ENCODE results near the gene PANX2. TPM values are rescaled to one million over a fixed set of nuclear protein-coding genes. Genes with fewer than 3 reads are reported as not detected.

PANX2 gene
- total and polyA plus RNA-seq, 2 of the 13 experiments (the other 11 are each of a cell fraction or from before 2014, with no cell fraction given): 0.15 to 1.1 TPM

DNA sequence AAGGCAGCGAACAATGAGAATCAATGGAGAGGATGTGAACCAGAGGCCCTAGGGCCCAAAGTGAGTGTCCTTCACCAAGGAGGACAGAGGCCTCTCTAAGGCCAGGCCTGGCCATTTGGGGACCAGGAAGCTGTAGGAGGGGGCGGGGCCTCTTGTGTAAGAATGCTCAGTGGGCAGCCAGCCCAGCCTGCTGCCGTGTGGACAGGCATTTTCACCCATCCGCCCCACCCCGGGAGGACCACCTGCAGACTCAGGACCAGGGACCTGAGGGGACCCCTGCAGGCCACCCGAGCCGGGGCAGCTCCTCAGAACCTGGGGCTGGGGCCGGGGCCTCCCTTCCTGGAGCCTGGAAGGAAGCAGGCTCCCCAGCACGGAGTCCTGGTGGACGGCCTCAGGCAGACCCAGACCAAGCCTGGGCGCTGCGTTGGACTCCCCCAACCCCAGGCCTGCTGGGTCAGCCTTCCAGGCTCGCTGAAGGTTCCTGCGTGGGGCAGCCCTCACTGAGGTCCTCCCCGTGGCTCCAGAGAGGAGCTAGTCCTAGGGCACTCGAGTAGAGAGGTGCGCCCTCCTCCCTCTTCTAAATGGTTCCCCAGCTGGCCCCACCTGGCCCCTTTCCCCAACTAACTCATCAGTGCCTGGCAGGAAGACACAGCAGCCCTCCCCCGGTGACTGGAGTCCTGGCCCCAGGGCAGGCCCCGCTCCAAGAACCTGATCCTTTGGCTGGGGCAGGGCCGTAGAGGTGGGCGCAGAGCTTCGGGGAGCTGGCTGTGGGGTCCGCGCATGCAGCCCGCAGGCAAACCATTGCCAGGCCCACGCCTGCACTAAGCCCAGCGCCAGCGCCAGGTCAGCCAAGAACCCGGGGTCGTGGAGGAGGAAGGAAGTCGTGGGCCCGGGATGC is 13.7 kb downstream of the PANX2 start (continued):
- TF ChIP-seq, protein P1, sequence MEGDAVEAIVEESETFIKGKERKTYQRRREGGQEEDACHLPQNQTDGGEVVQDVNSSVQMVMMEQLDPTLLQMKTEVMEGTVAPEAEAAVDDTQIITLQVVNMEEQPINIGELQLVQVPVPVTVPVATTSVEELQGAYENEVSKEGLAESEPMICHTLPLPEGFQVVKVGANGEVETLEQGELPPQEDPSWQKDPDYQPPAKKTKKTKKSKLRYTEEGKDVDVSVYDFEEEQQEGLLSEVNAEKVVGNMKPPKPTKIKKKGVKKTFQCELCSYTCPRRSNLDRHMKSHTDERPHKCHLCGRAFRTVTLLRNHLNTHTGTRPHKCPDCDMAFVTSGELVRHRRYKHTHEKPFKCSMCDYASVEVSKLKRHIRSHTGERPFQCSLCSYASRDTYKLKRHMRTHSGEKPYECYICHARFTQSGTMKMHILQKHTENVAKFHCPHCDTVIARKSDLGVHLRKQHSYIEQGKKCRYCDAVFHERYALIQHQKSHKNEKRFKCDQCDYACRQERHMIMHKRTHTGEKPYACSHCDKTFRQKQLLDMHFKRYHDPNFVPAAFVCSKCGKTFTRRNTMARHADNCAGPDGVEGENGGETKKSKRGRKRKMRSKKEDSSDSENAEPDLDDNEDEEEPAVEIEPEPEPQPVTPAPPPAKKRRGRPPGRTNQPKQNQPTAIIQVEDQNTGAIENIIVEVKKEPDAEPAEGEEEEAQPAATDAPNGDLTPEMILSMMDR (CRISPR knock-in tag; IDR thresholded peaks at IDR 0.05): peak; percentile 34
- TF ChIP-seq SMAD1 (CRISPR knock-in tag; IDR thresholded peaks at IDR 0.05; ENCODE audit: borderline replicate concordance, low read depth): no peak
- 0 out of 2 replicates have a peak, but pooled peaks have one; percentile 5 for TF ChIP-seq ZNF331 (CRISPR knock-in tag; IDR thresholded peaks at IDR 0.05)
- TF ChIP-seq, protein P2, sequence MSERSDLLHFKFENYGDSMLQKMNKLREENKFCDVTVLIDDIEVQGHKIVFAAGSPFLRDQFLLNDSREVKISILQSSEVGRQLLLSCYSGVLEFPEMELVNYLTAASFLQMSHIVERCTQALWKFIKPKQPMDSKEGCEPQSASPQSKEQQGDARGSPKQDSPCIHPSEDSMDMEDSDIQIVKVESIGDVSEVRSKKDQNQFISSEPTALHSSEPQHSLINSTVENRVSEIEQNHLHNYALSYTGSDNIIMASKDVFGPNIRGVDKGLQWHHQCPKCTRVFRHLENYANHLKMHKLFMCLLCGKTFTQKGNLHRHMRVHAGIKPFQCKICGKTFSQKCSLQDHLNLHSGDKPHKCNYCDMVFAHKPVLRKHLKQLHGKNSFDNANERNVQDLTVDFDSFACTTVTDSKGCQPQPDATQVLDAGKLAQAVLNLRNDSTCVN (CRISPR knock-in tag; IDR thresholded peaks at IDR 0.05; ENCODE audit: borderline replicate concordance): no peak
- TF ChIP-seq, protein P3, sequence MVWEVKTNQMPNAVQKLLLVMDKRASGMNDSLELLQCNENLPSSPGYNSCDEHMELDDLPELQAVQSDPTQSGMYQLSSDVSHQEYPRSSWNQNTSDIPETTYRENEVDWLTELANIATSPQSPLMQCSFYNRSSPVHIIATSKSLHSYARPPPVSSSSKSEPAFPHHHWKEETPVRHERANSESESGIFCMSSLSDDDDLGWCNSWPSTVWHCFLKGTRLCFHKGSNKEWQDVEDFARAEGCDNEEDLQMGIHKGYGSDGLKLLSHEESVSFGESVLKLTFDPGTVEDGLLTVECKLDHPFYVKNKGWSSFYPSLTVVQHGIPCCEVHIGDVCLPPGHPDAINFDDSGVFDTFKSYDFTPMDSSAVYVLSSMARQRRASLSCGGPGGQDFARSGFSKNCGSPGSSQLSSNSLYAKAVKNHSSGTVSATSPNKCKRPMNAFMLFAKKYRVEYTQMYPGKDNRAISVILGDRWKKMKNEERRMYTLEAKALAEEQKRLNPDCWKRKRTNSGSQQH (CRISPR knock-in tag; IDR thresholded peaks at IDR 0.05; ENCODE audit: low read depth): no peak
- peak; percentile 3; the same call in 1 of the 2 replicates for TF ChIP-seq ZNF768 (CRISPR knock-in tag; IDR thresholded peaks at IDR 0.05)
- TF ChIP-seq, protein P4, sequence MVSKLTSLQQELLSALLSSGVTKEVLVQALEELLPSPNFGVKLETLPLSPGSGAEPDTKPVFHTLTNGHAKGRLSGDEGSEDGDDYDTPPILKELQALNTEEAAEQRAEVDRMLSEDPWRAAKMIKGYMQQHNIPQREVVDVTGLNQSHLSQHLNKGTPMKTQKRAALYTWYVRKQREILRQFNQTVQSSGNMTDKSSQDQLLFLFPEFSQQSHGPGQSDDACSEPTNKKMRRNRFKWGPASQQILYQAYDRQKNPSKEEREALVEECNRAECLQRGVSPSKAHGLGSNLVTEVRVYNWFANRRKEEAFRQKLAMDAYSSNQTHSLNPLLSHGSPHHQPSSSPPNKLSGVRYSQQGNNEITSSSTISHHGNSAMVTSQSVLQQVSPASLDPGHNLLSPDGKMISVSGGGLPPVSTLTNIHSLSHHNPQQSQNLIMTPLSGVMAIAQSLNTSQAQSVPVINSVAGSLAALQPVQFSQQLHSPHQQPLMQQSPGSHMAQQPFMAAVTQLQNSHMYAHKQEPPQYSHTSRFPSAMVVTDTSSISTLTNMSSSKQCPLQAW (CRISPR knock-in tag; IDR thresholded peaks at IDR 0.05): peak; percentile 39; the same call in 1 of the 2 replicates
- peak; percentile 77 for TF ChIP-seq THAP11 (CRISPR knock-in tag; IDR thresholded peaks at IDR 0.05)
- TF ChIP-seq ZNF20 (CRISPR knock-in tag; IDR thresholded peaks at IDR 0.05): no peak
- TF ChIP-seq CEBPG (CRISPR knock-in tag; IDR thresholded peaks at IDR 0.05): peak; percentile 44; the same call in 1 of the 2 replicates
- no peak for TF ChIP-seq TOPORS (CRISPR knock-in tag; IDR thresholded peaks at IDR 0.05)
- TF ChIP-seq MBD4 (IDR thresholded peaks at IDR 0.05; ENCODE audit: borderline replicate concordance, low read length): no peak
- TF ChIP-seq SRSF1 (optimal IDR thresholded peaks at IDR 0.05; ENCODE audit: low read depth, low read length): no peak
- TF ChIP-seq ZNF558 (CRISPR knock-in tag; IDR thresholded peaks at IDR 0.05; ENCODE audit: borderline replicate concordance): 0 out of 2 replicates have a peak, but pooled peaks have one; percentile 28
- TF ChIP-seq, protein P5, sequence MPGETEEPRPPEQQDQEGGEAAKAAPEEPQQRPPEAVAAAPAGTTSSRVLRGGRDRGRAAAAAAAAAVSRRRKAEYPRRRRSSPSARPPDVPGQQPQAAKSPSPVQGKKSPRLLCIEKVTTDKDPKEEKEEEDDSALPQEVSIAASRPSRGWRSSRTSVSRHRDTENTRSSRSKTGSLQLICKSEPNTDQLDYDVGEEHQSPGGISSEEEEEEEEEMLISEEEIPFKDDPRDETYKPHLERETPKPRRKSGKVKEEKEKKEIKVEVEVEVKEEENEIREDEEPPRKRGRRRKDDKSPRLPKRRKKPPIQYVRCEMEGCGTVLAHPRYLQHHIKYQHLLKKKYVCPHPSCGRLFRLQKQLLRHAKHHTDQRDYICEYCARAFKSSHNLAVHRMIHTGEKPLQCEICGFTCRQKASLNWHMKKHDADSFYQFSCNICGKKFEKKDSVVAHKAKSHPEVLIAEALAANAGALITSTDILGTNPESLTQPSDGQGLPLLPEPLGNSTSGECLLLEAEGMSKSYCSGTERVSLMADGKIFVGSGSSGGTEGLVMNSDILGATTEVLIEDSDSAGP (CRISPR knock-in tag; IDR thresholded peaks at IDR 0.05; ENCODE audit: borderline replicate concordance): peak; percentile 33; the same call in 1 of the 2 replicates
- peak; percentile 18 for TF ChIP-seq HNRNPLL (IDR thresholded peaks at IDR 0.05; ENCODE audit: low read depth, low read length, poor library complexity, severe bottlenecking)
- no peak for TF ChIP-seq SP140L (CRISPR knock-in tag; IDR thresholded peaks at IDR 0.05; ENCODE audit: borderline replicate concordance)
- TF ChIP-seq, protein P6, sequence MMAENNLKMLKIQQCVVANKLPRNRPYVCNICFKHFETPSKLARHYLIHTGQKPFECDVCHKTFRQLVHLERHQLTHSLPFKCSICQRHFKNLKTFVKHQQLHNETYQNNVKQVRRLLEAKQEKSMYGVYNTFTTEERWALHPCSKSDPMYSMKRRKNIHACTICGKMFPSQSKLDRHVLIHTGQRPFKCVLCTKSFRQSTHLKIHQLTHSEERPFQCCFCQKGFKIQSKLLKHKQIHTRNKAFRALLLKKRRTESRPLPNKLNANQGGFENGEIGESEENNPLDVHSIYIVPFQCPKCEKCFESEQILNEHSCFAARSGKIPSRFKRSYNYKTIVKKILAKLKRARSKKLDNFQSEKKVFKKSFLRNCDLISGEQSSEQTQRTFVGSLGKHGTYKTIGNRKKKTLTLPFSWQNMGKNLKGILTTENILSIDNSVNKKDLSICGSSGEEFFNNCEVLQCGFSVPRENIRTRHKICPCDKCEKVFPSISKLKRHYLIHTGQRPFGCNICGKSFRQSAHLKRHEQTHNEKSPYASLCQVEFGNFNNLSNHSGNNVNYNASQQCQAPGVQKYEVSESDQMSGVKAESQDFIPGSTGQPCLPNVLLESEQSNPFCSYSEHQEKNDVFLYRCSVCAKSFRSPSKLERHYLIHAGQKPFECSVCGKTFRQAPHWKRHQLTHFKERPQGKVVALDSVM (CRISPR knock-in tag; IDR thresholded peaks at IDR 0.05): peak; percentile 64; the same call in 1 of the 2 replicates

All from HepG2 (cell line).